ENCODE data around the gene NPHP4. TPM values are rescaled to one million over a fixed set of nuclear protein-coding genes. Genes with fewer than 3 reads are reported as not detected.

The NPHP4 gene
- total RNA-seq, 4 donors from 2014 or later, result 6.7 to 19.9 (median 10.5) TPM

- H3K27ac ChIP-seq, result no peak overlapping the region
- H3K4me3 ChIP-seq, result no peak overlapping the region
- DNase-seq, result no peak
- in situ Hi-C loops (cut with MboI; ENCODE audit: low pct_ligation_motif_present in 1 of 4, low pct_unique_long_range_greater_than_20kb in 1 of 4, low sequenced_read_pairs in 3 of 4), result no loop called here
- no peaks in the 10 kb centered on the region for H3K9me3 ChIP-seq
- 73 to 85% methylated on average over 3 to 4 of the region's 4 CpGs for WGBS, 2 donors (ENCODE audit: low coverage in 1 of 2)
- intact Hi-C loops (cut with DNase I; ENCODE audit: low total_unique reads), result no loop called here
- TF ChIP-seq CTCF (IDR thresholded peaks at IDR 0.05) (no peak), POLR2AphosphoS5 (IDR thresholded peaks at IDR 0.05) (no peak), EP300 (IDR thresholded peaks at IDR 0.05; ENCODE audit: low read depth) (no peak), POLR2A (IDR thresholded peaks at IDR 0.05) (no peak)
- H3K36me3 ChIP-seq, result no peaks in the 10 kb centered on the region
- no peaks in the 10 kb centered on the region for H3K27me3 ChIP-seq
- no peaks in the 10 kb centered on the region for H3K4me1 ChIP-seq
Observed at GRCh38 chr1:5982276-5982675, 9.9 kb downstream of the NPHP4 start.

- in situ Hi-C loops (cut with MboI; ENCODE audit: low pct_ligation_motif_present in 1 of 4, low pct_unique_long_range_greater_than_20kb in 1 of 4, low sequenced_read_pairs in 3 of 4) (no loop called here), intact Hi-C loops (cut with DNase I; ENCODE audit: low total_unique reads) (no loop called here)
- TF ChIP-seq POLR2A (IDR thresholded peaks at IDR 0.05) (no peak), EP300 (IDR thresholded peaks at IDR 0.05; ENCODE audit: low read depth) (no peak), POLR2AphosphoS5 (IDR thresholded peaks at IDR 0.05) (no peak), CTCF (IDR thresholded peaks at IDR 0.05) (no peak)
- 75 to 100% methylated on average over 1 to 8 of the region's 8 CpGs for WGBS, 2 donors (ENCODE audit: low coverage in 1 of 2)
- no peak overlapping the region for H3K27ac ChIP-seq
- H3K36me3 ChIP-seq, result no peaks in the 10 kb centered on the region
- no peak overlapping the region for H3K4me3 ChIP-seq
- no peaks in the 10 kb centered on the region for H3K9me3 ChIP-seq
- H3K27me3 ChIP-seq, result no peaks in the 10 kb centered on the region
- no peaks in the 10 kb centered on the region for H3K4me1 ChIP-seq
- no peak for DNase-seq
Observed at GRCh38 chr1:5981009-5981380, 11.2 kb downstream of the NPHP4 start.

- H3K36me3 ChIP-seq, result no peaks in the 10 kb centered on the region
- peak in 1 of 5 experiments; percentile 9 for TF ChIP-seq CTCF (IDR thresholded peaks at IDR 0.05)
- TF ChIP-seq EP300 (IDR thresholded peaks at IDR 0.05; ENCODE audit: low read depth), result no peak
- no peaks in the 10 kb centered on the region for H3K9me3 ChIP-seq
- no peaks in the 10 kb centered on the region for H3K4me1 ChIP-seq
- H3K27me3 ChIP-seq, result no peaks in the 10 kb centered on the region
- intact Hi-C loops (cut with DNase I; ENCODE audit: low total_unique reads) (no loop called here), in situ Hi-C loops (cut with MboI; ENCODE audit: low pct_ligation_motif_present in 1 of 4, low pct_unique_long_range_greater_than_20kb in 1 of 4, low sequenced_read_pairs in 3 of 4) (no loop called here)
- no peak for DNase-seq
- H3K4me3 ChIP-seq, result no peak overlapping the region
- no peak overlapping the region for H3K27ac ChIP-seq
- 48 to 78% methylated on average over 5 to 20 of the region's 20 CpGs for WGBS, 2 donors (ENCODE audit: low coverage in 1 of 2)
Observed at GRCh38 chr1:5980314-5981008, 11.8 kb downstream of the NPHP4 start.

GRCh38 chr1:5979536-5980313 is 12.5 kb downstream of the NPHP4 start:
- Histone ChIP-seq H3K4me3 (no peak overlapping the region), H3K9me3 (no peaks in the 10 kb centered on the region), H3K27me3 (no peaks in the 10 kb centered on the region), H3K4me1 (peaks cover 0 to 4% (median 2%) of the 10 kb centered on the region in 4 donors), H3K36me3 (no peaks in the 10 kb centered on the region), H3K27ac (no peak overlapping the region)
- DNase-seq, result no peak
- in situ Hi-C loops (cut with MboI; ENCODE audit: low pct_ligation_motif_present in 1 of 4, low pct_unique_long_range_greater_than_20kb in 1 of 4, low sequenced_read_pairs in 3 of 4), result no loop called here
- 91 to 100% methylated on average over 2 to 16 of the region's 16 CpGs for WGBS, 2 donors (ENCODE audit: low coverage in 1 of 2)
- TF ChIP-seq CTCF (IDR thresholded peaks at IDR 0.05), result no peak
- TF ChIP-seq POLR2AphosphoS5 (IDR thresholded peaks at IDR 0.05), result no peak
- intact Hi-C loops (cut with DNase I; ENCODE audit: low total_unique reads), result no loop called here

Data from transverse colon (tissue), 4 donors.